Trophoblast cell (in vitro differentiated cells and primary cell): Measurements from ENCODE around the gene ARID4A.

Source experiments
- DNase-seq, 2 donors: peaks; one replicate each; pipeline ENCODE4 v3.0.0-alpha.2; 2016
- H2AFZ ChIP-seq: 2 replicates; pipeline ENCODE4 v1.6.1; 2013; ENCODE audit warnings: low read length, moderate library complexity, mild to moderate bottlenecking; ENCODE audit not compliant: insufficient read depth, poor library complexity
- H2AK5ac ChIP-seq: 2 replicates; pipeline ENCODE4 v1.6.1; 2013; ENCODE audit warnings: mild to moderate bottlenecking, low read length
- H2BK120ac ChIP-seq: 2 replicates; pipeline ENCODE4 v1.6.1; 2013; ENCODE audit warnings: low read length, mild to moderate bottlenecking, moderate library complexity; ENCODE audit not compliant: insufficient read depth, poor library complexity
- H2BK12ac ChIP-seq: 2 replicates; pipeline ENCODE4 v1.6.1; 2013; ENCODE audit warnings: mild to moderate bottlenecking, low read length, moderate library complexity
- H2BK5ac ChIP-seq: 2 replicates; pipeline ENCODE4 v1.6.1; 2013; ENCODE audit warnings: low read length, low read depth, moderate library complexity, mild to moderate bottlenecking; ENCODE audit not compliant: poor library complexity
- H3K14ac ChIP-seq: 2 replicates; pipeline ENCODE4 v1.6.1; 2013; ENCODE audit warnings: mild to moderate bottlenecking, low read length
- H3K18ac ChIP-seq: 2 replicates; pipeline ENCODE4 v1.6.1; 2013; ENCODE audit warnings: mild to moderate bottlenecking, low read length
- H3K23ac ChIP-seq: 2 replicates; pipeline ENCODE4 v1.6.1; 2013; ENCODE audit warnings: low read length
- H3K27ac ChIP-seq: 2 replicates; pipeline ENCODE4 v1.5.1; 2013; ENCODE audit warnings: low read depth, mild to moderate bottlenecking, inconsistent platforms, low read length, moderate library complexity
- H3K27me3 ChIP-seq: 2 replicates; pipeline ENCODE4 v1.6.1; 2013; ENCODE audit warnings: inconsistent platforms, mild to moderate bottlenecking, low read length, moderate library complexity; ENCODE audit not compliant: insufficient read depth
- H3K36me3 ChIP-seq, 2 experiments: 1 replicate in 1 of 2; 2 replicates in 1 of 2; pipeline ENCODE4 v1.6.1; 2013; ENCODE audit warnings: low read length in 2 of 2, mild to moderate bottlenecking in 2 of 2, moderate library complexity in 1 of 2; ENCODE audit not compliant: insufficient read depth in 2 of 2, control insufficient read depth in 1 of 2
- H3K4ac ChIP-seq: 2 replicates; pipeline ENCODE4 v1.6.1; 2013; ENCODE audit warnings: low read depth, mild to moderate bottlenecking, low read length, moderate library complexity
- H3K4me1 ChIP-seq, 2 experiments: 1 replicate in 1 of 2; 2 replicates in 1 of 2; pipeline ENCODE4 v1.6.1; 2013; ENCODE audit warnings: low read length in 2 of 2, mild to moderate bottlenecking in 2 of 2, moderate library complexity in 1 of 2; ENCODE audit not compliant: insufficient read depth in 2 of 2, control insufficient read depth in 1 of 2
- H3K4me2 ChIP-seq: 2 replicates; pipeline ENCODE4 v1.6.1; 2013; ENCODE audit warnings: inconsistent platforms, mild to moderate bottlenecking, low read length, moderate library complexity
- H3K4me3 ChIP-seq: 2 replicates; pipeline ENCODE4 v1.5.1; 2013; ENCODE audit warnings: mild to moderate bottlenecking, low read depth, low read length, inconsistent platforms
- H3K79me1 ChIP-seq: one replicate; pipeline ENCODE4 v1.6.1; 2013; ENCODE audit warnings: low read length
- H3K79me2 ChIP-seq: 2 replicates; pipeline ENCODE4 v1.6.1; 2013; ENCODE audit warnings: low read length, mild to moderate bottlenecking; ENCODE audit not compliant: control insufficient read depth, insufficient read depth, poor library complexity
- H3K9ac ChIP-seq: 2 replicates; pipeline ENCODE4 v1.6.1; 2013; ENCODE audit warnings: mild to moderate bottlenecking, low read length
- H3K9me3 ChIP-seq: 2 replicates; pipeline ENCODE4 v1.6.1; 2013; ENCODE audit warnings: low read depth, mild to moderate bottlenecking, control low read depth, inconsistent platforms, low read length; ENCODE audit not compliant: insufficient read depth
- H4K12ac ChIP-seq: 2 replicates; pipeline ENCODE4 v1.6.1; 2013; ENCODE audit warnings: low read depth, mild to moderate bottlenecking, low read length, moderate library complexity
- H4K8ac ChIP-seq: 2 replicates; pipeline ENCODE4 v1.6.1; 2013; ENCODE audit warnings: low read depth, mild to moderate bottlenecking, low read length, moderate library complexity
- H4K91ac ChIP-seq: one replicate; pipeline ENCODE4 v1.6.1; 2013; ENCODE audit warnings: low read depth, mild to moderate bottlenecking, low read length, moderate library complexity
- WGBS: extraction: QIAGEN DNeasy Blood & Tissue Kit; methylation state at CpG from one replicate; pipeline ENCODE4 v1.1.7; 2013; ENCODE audit warnings: missing lambda C conversion rate; ENCODE audit not compliant: insufficient read length, insufficient coverage; ENCODE audit errors: extremely low coverage; 5-methylcytosine and 5-hydroxymethylcytosine counted together

ARID4A gene

DNA sequence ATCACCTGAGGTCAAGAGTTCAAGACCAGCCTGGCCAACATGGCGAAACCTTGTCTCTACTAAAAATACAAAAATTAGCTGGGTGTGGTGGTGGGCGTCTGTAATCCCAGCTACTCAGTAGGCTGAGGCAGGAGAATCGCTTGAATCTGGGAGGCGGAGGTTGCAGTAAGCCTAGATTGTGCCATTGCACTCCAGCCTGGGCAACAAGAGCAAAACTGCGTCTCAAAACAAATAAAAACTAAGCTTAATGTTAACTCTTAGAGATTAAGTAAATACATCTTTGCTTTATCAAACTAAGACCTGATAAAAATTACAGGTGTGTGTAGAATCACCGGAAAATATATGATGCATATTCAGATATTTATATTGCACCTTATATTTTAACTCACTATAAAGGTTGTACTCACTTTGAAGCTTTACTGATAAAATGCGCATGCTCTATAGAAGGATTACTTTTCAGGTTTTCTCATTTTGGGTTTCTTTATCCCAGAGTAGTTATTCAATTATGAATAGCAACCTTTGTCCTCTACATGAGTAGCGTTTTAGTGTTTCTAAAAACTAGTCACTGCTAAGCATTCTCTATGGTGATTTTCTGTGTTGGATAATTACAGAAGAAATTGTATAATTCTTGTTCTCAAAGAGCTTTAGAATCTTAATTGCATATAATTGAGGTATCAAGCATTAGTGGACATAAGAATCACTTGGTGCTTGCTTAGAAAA lies 9.4 kb downstream of the ARID4A start:
- no CpG with 5 or more reads among the region's 8 CpGs for WGBS
- Histone ChIP-seq H3K27ac (no peak overlapping the region), H3K79me1 (no peaks in the 10 kb centered on the region), H3K14ac (no peak overlapping the region), H3K4ac (no peak overlapping the region), H3K36me3 (peaks cover 2 to 4% of the 10 kb centered on the region in 2 experiments), H3K9me3 (no peaks in the 10 kb centered on the region), H3K79me2 (no peaks in the 10 kb centered on the region), H4K12ac (no peak overlapping the region), H3K4me2 (no peak overlapping the region), H2BK12ac (no peak overlapping the region), H3K9ac (no peak overlapping the region), H3K23ac (no peak overlapping the region), H3K18ac (no peak overlapping the region), H4K91ac (no peak overlapping the region), H4K8ac (no peak overlapping the region), H3K27me3 (no peaks in the 10 kb centered on the region), H2AK5ac (no peak overlapping the region), H2BK120ac (no peak overlapping the region), H2AFZ (no peak overlapping the region), H3K4me3 (no peak overlapping the region), H2BK5ac (no peak overlapping the region), H3K4me1 (no peaks in the 10 kb centered on the region)
- no peak for DNase-seq

DNA sequence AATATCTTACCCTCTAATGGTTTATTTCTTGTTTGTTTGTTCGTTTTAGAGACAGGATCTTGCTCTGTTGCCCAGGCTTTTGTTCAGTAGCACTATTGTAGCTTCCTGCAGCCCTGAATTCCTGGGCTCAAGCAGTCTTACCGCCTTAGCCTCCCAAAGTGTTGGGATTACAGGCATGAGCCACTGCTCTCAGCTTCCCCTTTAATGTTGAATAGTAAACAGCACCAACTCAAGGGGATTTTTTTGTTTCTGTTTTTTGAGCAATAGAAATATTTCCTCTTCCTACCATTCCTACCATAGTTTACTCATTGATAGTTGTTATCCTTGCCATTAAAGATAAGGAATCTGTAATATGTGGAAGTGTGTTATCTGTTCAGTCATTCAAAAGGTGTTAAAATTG lies 10.7 kb downstream of the ARID4A start:
- Histone ChIP-seq H2BK5ac (no peak overlapping the region), H3K4me3 (no peak overlapping the region), H2BK120ac (no peak overlapping the region), H4K8ac (no peak overlapping the region), H3K27me3 (no peaks in the 10 kb centered on the region), H3K18ac (no peak overlapping the region), H2AFZ (no peak overlapping the region), H3K79me1 (no peaks in the 10 kb centered on the region), H2BK12ac (no peak overlapping the region), H2AK5ac (no peak overlapping the region), H4K12ac (no peak overlapping the region), H3K4ac (no peak overlapping the region), H3K9ac (no peak overlapping the region), H3K23ac (no peak overlapping the region), H3K14ac (no peak overlapping the region), H4K91ac (no peak overlapping the region), H3K9me3 (no peaks in the 10 kb centered on the region), H3K27ac (no peak overlapping the region), H3K4me2 (no peak overlapping the region), H3K4me1 (no peaks in the 10 kb centered on the region), H3K36me3 (peaks cover 4% of the 10 kb centered on the region in 2 experiments), H3K79me2 (no peaks in the 10 kb centered on the region)
- no CpG with 5 or more reads among the region's 2 CpGs for WGBS
- peak in 1 of 2 donors; percentile 35 for DNase-seq

DNA sequence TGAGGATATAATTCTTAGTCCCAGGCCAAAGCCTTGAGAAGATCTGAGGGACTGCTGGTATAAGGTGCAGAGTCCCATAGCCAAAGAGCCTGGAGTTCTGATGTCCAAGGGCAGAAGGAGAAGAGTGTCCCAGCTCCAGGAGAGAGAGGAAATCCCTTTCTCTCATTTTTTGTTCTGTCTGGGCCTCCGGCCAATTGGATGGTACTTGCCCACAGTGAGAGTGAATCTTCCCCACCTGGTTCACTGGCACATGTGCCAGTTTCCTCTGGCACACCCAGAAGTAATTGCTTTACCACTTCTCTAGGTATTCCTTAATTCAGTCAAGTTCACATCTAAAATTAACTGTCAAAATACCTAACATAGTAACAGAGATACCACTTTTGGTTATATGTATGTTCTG lies 15.3 kb downstream of the ARID4A start:
- Histone ChIP-seq H3K14ac (no peak overlapping the region), H3K18ac (no peak overlapping the region), H3K79me2 (no peaks in the 10 kb centered on the region), H2BK12ac (no peak overlapping the region), H3K23ac (no peak overlapping the region), H4K91ac (no peak overlapping the region), H3K27ac (no peak overlapping the region), H3K4ac (no peak overlapping the region), H2BK5ac (no peak overlapping the region), H3K36me3 (peaks cover 6 to 7% of the 10 kb centered on the region in 2 experiments), H3K4me1 (no peaks in the 10 kb centered on the region), H3K79me1 (no peaks in the 10 kb centered on the region), H3K9ac (no peak overlapping the region), H3K9me3 (peaks cover 2% of the 10 kb centered on the region), H4K8ac (no peak overlapping the region), H2AFZ (no peak overlapping the region), H4K12ac (no peak overlapping the region), H3K27me3 (no peaks in the 10 kb centered on the region), H3K4me2 (no peak overlapping the region), H2AK5ac (no peak overlapping the region), H2BK120ac (no peak overlapping the region), H3K4me3 (no peak overlapping the region)
- WGBS = no CpG with 5 or more reads among the region's 1 CpG
- DNase-seq = no peak

DNA sequence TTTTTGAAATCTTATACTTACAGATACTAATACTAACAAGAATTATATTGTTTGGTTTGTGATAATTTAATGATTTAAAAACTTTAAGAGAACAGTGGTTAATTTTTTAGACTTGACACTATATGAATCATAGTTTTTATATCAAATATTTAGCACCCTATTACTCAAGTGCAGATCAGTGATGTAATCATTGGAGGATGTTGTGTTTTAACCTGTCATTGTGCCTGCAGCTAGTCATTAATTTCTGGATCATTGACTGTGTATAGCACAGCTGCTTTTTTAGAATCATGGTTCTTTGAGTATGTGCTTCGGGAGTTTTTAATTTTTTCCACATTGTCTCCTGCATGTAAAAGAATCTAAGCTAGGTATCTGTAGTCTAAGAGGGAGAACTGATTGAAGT lies 17.3 kb downstream of the ARID4A start:
- no peak overlapping the region for H3K23ac ChIP-seq
- H3K18ac ChIP-seq = no peak overlapping the region
- H4K8ac ChIP-seq = no peak overlapping the region
- no peak for DNase-seq
- H3K79me2 ChIP-seq = no peaks in the 10 kb centered on the region
- no peak overlapping the region for H3K4ac ChIP-seq
- H3K4me2 ChIP-seq = no peak overlapping the region
- H3K79me1 ChIP-seq = no peaks in the 10 kb centered on the region
- H3K14ac ChIP-seq = no peak overlapping the region
- H3K9ac ChIP-seq = no peak overlapping the region
- no peaks in the 10 kb centered on the region for H3K27me3 ChIP-seq
- H3K4me3 ChIP-seq = no peak overlapping the region
- no peak overlapping the region for H3K27ac ChIP-seq
- WGBS = no CpG with 5 or more reads among the region's 1 CpG
- H4K91ac ChIP-seq = no peak overlapping the region
- no peak overlapping the region for H2BK12ac ChIP-seq
- H3K9me3 ChIP-seq = peaks cover 2% of the 10 kb centered on the region
- no peaks in the 10 kb centered on the region for H3K4me1 ChIP-seq
- peaks cover 9 to 12% of the 10 kb centered on the region in 2 experiments for H3K36me3 ChIP-seq
- no peak overlapping the region for H4K12ac ChIP-seq
- no peak overlapping the region for H2BK5ac ChIP-seq
- H2AFZ ChIP-seq = no peak overlapping the region
- no peak overlapping the region for H2AK5ac ChIP-seq
- H2BK120ac ChIP-seq = no peak overlapping the region
